LNCaP clone FGC (cell line): ENCODE results near the gene XCR1.
"Not testable (repeated sequence)": the region's sequence is repeated elsewhere in the genome, so short reads cannot be mapped to it uniquely, and the experiment has no call there.

Experiments
- DNase-seq: peaks from one replicate; pipeline ENCODE4 v3.0.0-alpha.2; 2011; ENCODE audit warnings: low read depth
- H3K4me3 ChIP-seq: 2 replicates; pipeline ENCODE4 v1.5.1; 2011; ENCODE audit warnings: mild to moderate bottlenecking, low read depth, low read length, control low read depth
- CTCF ChIP-seq: IDR thresholded peaks from 2 replicates; pipeline ENCODE4 v1.5.1; 2012; ENCODE audit warnings: mild to moderate bottlenecking; ENCODE audit not compliant: control insufficient read depth, insufficient read depth; ENCODE audit errors: extremely low read depth

Gene XCR1

GRCh38 chr3:46038916-46039315 lies 11.6 kb upstream of the XCR1 start:
- H3K4me3 ChIP-seq: no peak overlapping the region

GRCh38 chr3:46038071-46038470 lies 10.8 kb upstream of the XCR1 start:
- H3K4me3 ChIP-seq, DNase-seq: not testable (repeated sequence)

More at GRCh38 chr3:46038916-46039315, 11.6 kb upstream of the XCR1 start:
- no peak for DNase-seq
- TF ChIP-seq CTCF: no peak

GRCh38 chr3:46036191-46036590 lies 8.9 kb upstream of the XCR1 start:
- no peak overlapping the region for H3K4me3 ChIP-seq
- no peak for TF ChIP-seq CTCF
- peak; percentile 10 for DNase-seq

GRCh38 chr3:46031747-46032146 lies 4.5 kb upstream of the XCR1 start:
- no peak overlapping the region for H3K4me3 ChIP-seq
- no peak for TF ChIP-seq CTCF
- DNase-seq: no peak

- no peak overlapping the region for H3K4me3 ChIP-seq
- DNase-seq: no peak
- TF ChIP-seq CTCF: no peak
These were observed 4.0 kb upstream of the XCR1 start for GRCh38 chr3:46031269-46031668.

GRCh38 chr3:46030626-46031025 lies 3.3 kb upstream of the XCR1 start:
- no peak for TF ChIP-seq CTCF
- DNase-seq: no peak
- H3K4me3 ChIP-seq: no peak overlapping the region

GRCh38 chr3:46029953-46030543 lies 2.8 kb upstream of the XCR1 start:
- DNase-seq: no peak
- TF ChIP-seq CTCF: no peak
- H3K4me3 ChIP-seq: no peak overlapping the region
